ENCODE results near the gene ADM.

ADM gene

DNA sequence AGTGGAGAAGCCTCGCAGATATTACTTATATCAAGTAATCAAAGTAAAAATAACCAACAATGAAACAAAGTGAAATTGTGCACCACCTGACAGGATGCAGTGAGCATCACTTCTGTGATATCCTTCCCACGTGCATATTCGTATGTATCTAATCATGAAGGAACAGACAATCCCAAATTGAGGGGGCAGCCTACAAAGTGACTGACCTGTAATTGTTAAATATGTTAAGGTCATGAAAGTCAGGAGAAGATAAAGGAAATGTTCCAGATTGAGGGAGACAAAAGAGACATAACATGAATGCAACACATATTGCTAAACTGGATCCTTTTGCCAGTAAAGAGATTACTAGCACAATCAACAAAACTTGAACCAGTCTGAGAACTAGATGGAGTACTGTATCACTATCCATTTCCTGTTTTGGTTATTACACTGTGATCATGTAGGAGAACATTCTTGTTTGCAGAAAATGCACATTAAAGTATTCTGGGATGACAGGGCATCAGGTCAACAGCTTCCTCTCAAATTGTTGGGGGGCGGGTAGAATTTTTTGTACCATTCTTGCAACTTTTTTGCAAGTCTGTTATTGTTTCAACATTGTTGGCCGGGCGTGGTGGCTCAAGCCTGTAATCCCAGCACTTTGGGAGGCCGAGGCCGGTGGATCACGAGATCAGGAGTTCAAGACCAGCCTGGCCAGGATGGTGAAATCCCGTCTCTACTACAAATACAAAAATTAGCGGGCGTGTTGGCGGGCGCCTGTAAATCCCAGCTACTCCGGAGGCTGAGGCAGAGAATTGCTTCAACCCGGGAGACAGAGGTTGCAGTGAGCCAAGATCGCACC, 12.9 kb upstream of the ADM start:
- no peak for DNase-seq (ENCODE audit: low spot score)

DNA sequence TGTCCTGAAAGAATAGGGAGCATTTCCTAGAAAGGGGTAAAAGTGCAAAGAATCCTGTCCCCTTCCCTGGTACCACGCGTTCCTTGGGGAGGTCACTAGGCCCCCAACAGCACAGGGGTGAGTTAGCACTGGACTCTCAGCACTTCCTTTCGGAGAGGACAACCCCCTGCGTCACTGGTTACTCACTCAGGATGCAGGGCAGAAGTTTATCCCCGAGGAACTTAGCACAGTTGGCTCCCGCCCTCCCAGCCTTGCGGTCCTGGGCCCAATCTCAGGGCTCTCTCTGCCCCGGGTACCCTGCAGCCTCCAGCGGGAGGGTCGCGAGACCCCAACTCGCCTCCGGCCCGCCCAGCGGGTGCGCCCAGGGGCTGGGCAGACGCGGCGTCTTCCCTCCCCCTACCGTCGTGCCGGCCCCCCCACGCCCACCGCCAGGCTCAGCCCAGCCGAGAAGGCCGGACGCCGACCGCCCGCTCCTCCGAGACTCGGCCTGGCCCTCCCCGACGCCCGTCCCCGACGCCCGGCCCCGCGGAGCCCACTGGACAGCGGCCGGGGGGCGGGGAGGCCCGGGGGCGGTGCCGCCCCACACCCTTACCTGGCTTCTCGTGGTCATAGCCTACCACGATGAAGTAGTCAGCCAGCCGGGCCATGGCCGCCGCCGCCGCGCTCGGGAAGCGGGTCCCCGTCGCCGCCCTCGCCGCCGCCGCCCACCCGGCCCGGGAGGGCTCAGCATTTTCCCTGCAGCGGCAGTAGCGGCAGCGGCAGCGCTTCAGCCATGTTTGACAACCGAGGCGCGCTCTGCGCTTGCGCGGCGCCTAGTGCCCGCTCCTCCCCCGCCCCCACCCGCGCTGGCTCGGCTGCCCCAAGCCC, 11.2 kb upstream of the ADM start, which contains the start of gene SBF2:
Gene SBF2 (minus strand): TSS at position 797 of the 867 bp plus-strand sequence. CDS start 150 bp downstream, at position 647.
- peak; percentile 78 for DNase-seq (ENCODE audit: low spot score)

DNA sequence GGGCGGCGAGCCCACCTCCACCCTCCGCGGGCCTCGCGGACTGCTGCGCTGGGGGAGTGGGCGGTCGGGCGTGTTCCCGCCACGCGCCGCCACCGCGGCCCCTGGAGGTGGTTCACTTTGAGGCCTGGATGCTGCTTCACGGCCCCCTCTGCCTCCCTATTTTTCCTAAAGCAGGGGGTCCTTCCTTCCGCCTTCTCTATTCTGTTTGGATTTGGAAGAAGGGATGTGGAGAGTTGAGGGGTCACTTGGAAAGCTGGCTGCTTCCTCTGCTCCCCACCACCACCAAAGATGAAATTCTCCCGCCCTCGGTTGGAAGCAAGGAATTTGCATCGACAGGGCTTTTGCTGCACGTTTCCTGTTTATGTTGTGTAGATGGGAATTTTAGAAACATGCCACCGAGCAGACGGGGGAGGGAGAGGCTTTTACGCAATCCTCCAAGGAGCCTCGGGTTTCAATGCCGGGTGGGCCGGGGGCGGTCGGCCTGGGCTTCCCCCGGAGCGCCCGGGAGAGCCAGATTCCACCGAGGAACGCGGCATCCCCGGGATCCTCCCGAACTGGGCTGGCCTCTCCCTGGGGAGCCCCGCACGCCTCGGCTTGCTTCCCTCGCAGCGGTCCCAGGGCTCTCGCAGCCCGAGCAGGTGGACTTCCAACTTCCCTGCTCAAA, 10.5 kb upstream of the ADM start:
- no peak for DNase-seq (ENCODE audit: low spot score)

DNA sequence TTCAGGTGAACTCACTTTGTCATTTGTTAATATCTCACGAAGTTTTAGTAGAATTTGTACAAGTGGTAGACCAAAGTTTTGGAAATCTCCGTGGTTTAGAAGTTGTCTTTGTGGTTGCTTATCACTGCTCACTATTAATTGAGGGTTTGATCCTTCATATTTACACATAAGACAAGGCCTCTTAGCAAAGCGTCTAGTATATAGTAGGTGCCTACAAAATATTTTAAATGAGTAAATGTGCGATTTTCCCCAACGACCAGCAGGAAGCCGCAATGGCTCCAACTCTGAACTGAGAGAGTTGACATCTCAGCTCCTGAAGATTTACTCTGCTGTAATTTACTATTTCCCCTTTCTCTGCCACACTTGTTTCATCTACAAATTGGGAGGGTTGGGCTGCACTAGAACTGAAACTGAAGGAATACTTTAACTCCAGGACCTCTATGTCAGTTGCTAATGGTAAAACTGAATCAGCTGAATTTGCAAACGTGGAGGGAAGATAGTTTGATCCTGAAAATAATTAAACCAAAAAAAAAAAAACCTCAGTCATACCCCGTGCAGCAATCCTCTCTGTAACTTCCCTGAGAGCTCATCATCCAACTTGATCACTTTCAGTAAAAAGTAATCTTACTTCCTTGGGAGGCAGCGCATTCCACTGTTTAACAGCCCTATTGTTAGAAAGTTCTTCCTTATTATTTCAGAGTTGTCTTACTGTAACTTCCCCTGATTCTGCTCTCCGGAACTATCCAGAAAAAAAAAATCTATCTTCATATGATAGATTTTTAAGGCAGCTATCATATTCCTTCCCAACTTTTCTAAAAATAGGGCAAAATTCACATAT, 9.6 kb upstream of the ADM start:
- DNase-seq (ENCODE audit: low spot score), result no peak

DNA sequence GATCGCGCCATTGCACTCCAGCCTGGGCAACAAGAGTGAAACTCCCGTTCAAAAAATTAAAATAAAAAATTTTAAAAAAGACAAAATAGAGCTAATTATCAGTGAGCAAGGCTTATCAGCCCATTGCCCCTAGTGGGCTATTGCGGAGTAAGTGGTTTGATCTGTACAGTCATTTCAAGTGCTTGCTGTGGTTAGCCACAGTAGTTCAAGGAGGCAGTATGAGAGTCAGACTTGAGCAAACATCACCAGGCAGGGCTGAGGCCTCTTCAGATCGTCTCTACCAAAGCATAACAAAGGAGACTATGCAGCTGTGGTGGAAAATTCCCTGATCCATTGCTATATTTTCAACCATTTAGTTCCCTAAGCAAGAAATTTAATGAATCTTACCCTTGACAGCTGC, 6.5 kb upstream of the ADM start:
- peak; percentile 72 for DNase-seq (ENCODE audit: low spot score)

DNA sequence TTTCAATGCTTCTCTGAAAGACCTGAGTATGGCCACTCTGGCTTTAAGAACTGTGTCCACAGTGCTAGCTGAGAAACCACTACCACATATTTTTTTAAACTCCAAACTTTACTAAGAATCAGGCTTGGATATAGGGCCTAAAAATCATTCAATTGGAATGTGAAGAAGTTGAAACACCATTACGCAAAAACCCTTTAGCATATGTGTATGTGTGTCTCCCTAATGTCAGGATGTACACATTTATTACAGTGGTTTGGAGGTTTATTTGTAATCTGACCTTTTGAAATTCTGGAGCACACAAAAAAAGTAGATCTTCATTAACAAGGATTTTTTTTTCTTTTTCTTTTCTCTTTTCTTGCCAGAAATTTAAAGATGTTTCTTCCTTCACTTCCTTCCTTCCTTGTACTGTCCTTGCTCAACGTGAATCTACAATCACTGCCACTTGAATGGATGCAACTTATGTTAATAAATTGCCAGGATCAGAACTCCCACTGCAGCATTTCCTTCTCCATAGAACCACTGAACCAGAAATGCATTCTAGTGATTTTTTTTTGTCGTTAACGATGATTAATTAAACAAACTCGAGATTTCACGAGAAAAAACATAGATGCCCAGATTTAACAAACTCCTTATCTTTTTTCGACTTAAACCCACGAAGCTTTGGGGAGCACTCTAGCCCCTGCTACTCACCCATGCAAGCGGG, 3.1 kb upstream of the ADM start:
- no peak for DNase-seq (ENCODE audit: low spot score)

DNA sequence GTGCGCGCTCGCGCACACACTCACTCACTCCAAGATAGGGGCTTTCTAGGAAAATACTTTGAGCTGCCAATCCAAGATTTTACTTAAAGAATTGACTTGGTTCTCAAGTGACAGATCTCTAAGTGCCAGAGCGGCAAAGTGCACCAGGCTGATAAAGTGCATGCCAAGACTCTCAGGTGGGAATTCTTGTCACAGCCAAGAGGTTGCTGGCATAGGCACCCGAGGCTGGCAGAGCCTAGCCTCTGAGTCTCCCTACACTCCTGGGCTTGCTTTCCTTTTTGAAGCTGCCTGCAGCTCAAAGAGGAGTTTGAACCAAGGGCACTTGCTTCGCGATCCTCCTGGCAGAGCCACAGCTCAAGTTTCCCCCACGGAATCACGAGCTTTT, 2.5 kb upstream of the ADM start:
- DNase-seq (ENCODE audit: low spot score), result no peak

DNA sequence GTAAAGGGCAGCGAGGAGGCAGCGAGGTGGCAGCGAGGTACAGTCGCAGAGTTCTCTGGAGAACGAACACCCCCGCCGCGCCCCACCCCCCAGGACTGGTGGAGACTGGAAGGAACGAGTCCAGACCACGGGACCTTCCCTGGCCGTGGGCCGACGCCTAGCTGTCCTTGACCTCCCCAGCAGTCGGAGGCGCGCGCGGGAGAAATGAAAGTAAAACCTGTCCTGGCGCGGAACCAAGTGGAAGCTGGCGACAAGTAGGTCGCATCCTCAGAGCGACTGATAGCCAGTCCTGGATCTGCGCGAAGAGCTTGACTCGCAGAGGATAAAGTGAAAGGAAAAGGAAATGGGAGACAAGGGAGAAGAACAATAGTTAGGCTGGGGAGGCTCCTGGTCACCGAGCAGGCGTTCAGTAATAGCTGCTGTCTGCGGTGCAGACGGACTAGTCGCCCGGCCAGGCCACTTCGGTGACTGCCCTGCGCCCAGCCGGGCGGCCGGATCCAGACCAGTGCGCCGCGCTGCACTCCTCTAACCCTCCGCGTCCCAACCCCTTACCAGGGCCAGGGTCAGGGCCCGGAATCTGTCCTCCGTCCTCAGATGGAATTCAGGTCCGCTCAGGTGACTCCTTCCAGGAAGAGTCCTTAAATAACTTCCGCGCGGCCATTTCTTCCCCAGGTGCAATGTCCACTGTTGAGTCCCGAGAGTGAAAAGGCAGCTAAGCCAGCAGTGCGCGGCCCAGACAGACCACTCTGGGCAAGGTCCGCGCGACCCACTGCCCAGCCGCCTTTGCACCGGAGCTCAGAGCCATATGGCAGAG, 1.9 kb upstream of the ADM start:
- peak; percentile 69 for DNase-seq (ENCODE audit: low spot score)

DNA sequence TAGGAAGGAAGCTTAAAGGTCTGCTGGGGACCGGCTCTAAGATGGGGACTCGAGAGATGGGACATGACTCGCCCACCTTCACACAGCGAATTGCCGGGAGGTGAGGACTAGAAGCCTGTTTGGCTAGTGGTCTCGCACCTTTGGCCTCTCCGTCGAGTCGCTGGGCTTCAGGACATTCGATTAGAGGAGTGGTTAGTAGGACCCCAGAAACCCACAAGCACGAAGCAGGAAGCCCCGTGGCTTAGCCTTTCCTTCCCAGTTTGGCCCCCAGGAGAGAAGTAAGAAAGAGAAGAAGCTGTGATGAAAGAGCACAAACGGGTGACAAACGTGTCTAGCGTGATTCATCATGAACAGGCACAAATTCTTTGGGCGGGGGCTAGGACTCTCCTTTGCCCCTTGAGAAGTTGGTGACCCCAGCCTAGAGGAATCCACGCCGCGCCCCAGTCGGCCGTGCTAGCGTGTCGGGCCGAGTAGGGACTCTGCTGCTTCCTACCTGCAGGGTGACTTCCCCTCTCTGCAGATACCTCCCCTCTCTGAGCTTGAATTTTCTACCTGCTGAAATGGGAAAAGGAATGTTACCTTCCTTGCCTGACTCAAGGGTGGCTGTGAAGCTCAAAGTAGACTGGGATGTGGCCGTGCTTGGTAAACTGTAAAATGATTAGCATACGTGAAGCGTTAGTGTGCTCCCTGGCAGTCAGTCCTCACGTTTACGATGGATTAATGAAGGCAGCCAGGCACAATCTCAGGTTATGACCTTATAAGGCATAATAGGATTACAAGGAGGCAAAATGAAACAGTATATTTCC, 1.1 kb upstream of the ADM start:
- DNase-seq (ENCODE audit: low spot score), result no peak

DNA sequence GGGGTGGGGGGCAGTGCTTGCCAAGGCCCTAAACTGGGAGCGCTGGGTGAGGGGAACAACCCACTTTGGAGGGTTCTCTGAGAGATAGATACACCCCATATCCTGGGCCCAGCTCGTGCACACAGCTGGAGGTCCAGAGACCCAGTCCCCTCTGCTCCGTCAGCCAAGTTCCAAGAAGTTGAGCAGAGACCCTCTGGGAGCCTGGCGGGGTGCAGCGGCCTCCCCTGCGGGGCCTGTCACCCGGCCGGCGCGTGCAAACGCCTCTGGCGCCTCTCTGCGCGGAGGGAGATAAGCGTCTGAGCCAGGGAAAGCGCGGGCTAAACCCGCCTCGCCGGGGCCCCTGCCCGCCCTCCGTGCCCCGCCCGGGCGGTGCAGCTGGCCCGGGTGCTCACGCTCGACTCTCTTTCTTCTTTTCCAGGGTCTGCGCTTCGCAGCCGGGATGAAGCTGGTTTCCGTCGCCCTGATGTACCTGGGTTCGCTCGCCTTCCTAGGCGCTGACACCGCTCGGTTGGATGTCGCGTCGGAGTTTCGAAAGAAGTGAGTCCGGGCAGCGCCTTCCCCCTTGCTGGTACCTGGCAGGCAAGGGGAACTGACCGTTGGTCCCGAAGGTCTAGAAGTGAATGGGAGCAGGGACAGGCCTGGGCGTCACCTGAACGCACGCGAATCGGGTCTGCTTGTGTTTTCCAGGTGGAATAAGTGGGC, 540 bp downstream of the ADM start:
- no peak for DNase-seq (ENCODE audit: low spot score)

DNA sequence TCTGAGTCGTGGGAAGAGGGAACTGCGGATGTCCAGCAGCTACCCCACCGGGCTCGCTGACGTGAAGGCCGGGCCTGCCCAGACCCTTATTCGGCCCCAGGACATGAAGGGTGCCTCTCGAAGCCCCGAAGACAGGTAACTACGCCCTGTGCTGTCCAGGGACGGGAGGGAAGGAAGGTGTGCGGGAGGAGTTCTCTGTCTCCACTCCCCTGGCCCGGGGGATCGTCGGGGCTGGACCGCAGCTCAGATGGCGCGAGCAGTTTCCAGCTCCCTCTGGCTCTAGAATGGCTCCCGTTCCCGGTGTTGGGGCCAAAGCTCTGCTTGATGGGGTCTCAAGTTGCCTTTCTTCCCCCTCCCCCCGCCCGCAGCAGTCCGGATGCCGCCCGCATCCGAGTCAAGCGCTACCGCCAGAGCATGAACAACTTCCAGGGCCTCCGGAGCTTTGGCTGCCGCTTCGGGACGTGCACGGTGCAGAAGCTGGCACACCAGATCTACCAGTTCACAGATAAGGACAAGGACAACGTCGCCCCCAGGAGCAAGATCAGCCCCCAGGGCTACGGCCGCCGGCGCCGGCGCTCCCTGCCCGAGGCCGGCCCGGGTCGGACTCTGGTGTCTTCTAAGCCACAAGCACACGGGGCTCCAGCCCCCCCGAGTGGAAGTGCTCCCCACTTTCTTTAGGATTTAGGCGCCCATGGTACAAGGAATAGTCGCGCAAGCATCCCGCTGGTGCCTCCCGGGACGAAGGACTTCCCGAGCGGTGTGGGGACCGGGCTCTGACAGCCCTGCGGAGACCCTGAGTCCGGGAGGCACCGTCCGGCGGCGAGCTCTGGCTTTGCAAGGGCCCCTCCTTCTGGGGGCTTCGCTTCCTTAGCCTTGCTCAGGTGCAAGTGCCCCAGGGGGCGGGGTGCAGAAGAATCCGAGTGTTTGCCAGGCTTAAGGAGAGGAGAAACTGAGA, 1.4 kb downstream of the ADM start:
- no peak for DNase-seq (ENCODE audit: low spot score)

DNA sequence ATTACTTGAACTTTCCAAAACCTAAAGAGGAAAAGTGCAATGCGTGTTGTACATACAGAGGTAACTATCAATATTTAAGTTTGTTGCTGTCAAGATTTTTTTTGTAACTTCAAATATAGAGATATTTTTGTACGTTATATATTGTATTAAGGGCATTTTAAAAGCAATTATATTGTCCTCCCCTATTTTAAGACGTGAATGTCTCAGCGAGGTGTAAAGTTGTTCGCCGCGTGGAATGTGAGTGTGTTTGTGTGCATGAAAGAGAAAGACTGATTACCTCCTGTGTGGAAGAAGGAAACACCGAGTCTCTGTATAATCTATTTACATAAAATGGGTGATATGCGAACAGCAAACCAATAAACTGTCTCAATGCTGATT, 2.1 kb downstream of the ADM start:
- DNase-seq (ENCODE audit: low spot score), result peak; percentile 48

DNA sequence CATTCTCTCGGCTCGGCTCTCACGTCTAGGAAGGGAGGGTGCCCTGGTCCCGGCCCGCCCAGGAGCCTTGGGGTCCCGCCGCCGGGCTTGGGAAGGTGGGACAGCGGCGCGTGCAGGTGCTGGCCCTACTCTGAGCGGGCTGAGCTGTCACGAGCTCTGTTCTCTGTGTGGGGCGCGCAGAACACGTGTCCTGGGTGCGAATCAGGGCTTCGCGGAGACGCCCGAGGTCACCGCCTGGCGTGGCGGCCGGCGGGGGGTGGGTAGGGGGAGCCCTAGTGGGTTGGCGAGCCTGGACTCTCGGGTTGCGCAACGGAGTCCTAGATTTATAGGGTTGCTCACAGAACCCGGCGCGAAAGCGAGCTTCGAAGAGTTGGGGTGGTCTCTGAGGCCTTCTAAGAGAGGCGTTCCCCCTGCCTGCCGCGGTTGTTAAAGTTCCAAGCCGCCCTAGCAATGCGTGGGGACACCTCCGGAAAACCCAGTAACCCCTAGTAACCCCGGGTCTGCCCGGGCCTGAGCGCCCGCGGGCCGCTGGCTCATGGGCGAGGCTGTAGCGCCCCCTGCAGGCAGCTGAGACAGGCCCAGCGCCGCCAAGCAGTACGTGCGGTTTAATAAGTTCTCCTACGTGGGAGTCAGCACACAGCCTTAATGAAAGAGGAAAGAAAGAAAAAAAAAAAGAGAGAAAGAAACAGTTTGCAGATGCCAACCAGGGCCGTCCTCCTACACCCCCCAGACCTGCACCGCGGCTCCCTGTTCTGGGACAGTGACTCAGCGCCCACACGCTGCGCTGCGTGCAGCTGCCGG, 2.7 kb downstream of the ADM start:
- DNase-seq (ENCODE audit: low spot score), result peak; percentile 82

DNA sequence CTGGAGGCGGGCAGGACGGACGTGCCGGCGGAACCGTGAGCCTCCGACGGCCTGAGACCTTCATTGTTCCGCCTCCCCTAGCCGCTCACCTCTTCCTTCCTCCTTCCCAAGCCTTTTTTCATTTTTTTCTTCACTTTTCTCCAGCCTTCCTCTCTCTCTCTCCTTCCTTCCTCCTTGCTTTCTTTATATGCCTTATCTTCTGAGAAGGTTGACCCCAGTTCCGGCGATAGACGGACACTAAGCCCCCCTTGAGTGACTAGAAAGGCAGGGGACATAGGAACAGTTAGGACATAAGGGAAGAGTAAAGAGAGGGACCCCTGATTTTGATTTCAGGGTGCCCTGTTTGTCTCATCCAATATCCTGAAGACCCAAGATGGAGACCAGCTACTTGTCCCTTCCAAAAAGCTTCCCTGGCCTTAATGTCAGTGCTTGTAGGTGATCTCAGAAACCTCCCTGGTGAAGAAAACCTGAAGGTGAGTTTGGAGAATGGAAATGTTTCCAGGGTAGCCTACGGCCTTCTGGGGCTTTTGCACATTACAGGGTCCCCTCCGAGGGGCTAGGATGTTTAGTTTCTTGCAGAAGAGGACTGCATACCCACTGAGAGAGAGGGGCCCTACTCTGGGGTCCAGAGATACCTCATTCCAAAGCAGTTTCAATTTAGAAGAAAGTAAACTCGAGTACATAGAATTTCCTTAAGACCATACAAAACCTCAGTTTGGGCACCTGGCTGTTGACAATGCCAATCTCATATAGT, 3.5 kb downstream of the ADM start:
- no peak for DNase-seq (ENCODE audit: low spot score)

DNA sequence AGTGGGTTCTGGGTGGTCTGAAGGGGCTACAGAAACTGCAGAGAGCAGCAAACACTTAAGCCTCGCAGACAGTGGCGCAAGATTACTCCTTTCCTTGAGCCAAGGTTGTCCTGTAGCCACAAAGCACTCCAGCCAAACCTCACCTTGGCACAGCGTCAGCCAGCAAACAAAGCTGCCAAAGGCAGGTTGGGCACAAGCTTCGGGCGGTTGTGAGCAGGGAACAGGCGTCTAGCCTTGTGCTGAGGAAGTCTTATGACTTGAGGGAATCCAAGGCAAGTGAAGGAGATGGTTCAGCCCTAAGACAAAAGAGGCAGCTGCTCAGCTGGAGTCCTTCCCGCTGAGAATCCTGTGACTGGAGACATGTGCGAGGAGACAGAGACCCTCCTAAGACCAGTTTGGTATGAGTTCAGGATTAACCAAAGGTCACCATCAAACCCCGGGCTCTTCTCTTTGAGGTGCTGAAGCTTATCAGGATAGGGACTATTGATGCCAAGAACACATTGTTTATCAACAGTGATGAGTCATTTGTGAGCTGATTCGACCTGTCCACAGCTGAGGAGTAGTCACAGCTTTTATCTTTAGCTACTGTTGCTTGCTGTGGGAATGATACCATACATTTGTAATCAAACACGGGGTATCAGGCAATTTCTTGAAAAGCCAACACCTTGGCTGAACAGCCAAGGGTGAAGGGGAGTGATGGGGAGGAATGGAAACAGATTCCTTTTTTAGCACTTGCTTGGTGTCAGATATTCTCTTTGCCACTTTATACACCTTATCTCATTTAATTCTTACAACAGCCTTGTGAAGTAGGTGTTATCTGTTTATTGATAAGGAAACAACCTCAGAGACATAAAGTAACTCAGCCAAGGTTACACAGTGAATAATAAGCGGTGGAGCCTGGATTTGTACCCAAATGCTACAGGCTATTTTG, 4.6 kb downstream of the ADM start:
- DNase-seq (ENCODE audit: low spot score), result no peak

All from CD4-positive, alpha-beta T cell treated with Interleukin-2 at 100 ng/mL for 4 hours (primary cell).